Measurements from ENCODE around the gene SLC39A11. TPM values are rescaled to one million over a fixed set of nuclear protein-coding genes. Genes with fewer than 3 reads are reported as not detected.
"Not testable (repeated sequence)": the region's sequence is repeated elsewhere in the genome, so short reads cannot be mapped to it uniquely, and the experiment has no call there.

SLC39A11 gene
- total RNA-seq, 1 experiment from 2014 or later = 15.2 TPM

- H3K9me3 ChIP-seq (ENCODE audit: control insufficient read depth, low read depth, low read length) = peaks cover 13% of the 10 kb centered on the region
- Mint-ChIP-seq H3K27ac (no peak overlapping the region), H3K4me3 (no peak overlapping the region), H3K36me3 (ENCODE audit: insufficient read depth in 1 of 3, low read depth in 3 of 3) (peaks cover 20 to 24% (median 20%) of the 10 kb centered on the region in 3 experiments), H3K4me1 (no peaks in the 10 kb centered on the region), H3K9me3 (peaks cover 30 to 31% of the 10 kb centered on the region in 2 experiments), H3K27me3 (ENCODE audit: low read depth) (peaks cover 2% of the 10 kb centered on the region)
- no peak overlapping the region for H4K5ac ChIP-seq (ENCODE audit: insufficient read length, low read depth, low read length)
- no peak for DNase-seq
- no peaks in the 10 kb centered on the region for H3K79me1 ChIP-seq (ENCODE audit: insufficient read depth, low read depth, low read length, poor library complexity, severe bottlenecking)
- no peak overlapping the region for H2BK12ac ChIP-seq (ENCODE audit: insufficient read length, low read depth, low read length)
- H3K79me2 ChIP-seq (ENCODE audit: insufficient read depth, low read length) = no peaks in the 10 kb centered on the region
- H3K27me3 ChIP-seq (ENCODE audit: insufficient read depth, low read length) = no peaks in the 10 kb centered on the region
- H4K8ac ChIP-seq (replicated peaks; ENCODE audit: insufficient read length, low read depth, low read length) = no peak overlapping the region
- H2BK5ac ChIP-seq (ENCODE audit: insufficient read length, low read length) = no peak overlapping the region
- no peak overlapping the region for H2AFZ ChIP-seq (ENCODE audit: low read length)
- H2AK5ac ChIP-seq (ENCODE audit: insufficient read length, low read length) = no peak overlapping the region
- TF ChIP-seq CTCF (conservative IDR thresholded peaks at IDR 0.05) = no peak
- H3K18ac ChIP-seq (ENCODE audit: insufficient read length, low read depth, low read length) = no peak overlapping the region
- no peaks in the 10 kb centered on the region for H3K4me1 ChIP-seq (ENCODE audit: insufficient read depth, low read length)
- no peak overlapping the region for H2BK15ac ChIP-seq (ENCODE audit: low read depth, low read length)
- H3K14ac ChIP-seq (ENCODE audit: insufficient read depth, low read length) = no peak overlapping the region
- H3K4me2 ChIP-seq (ENCODE audit: insufficient read depth, insufficient read length, low read length) = no peak overlapping the region
- H3K4ac ChIP-seq (ENCODE audit: low read depth, low read length) = no peak overlapping the region
- no peak overlapping the region for H3K27ac ChIP-seq (ENCODE audit: insufficient read length, low read depth, low read length)
- no peak overlapping the region for H3K23ac ChIP-seq (ENCODE audit: insufficient read length, low read depth, low read length)
- no peak overlapping the region for H3K56ac ChIP-seq (ENCODE audit: insufficient read length, low read depth, low read length)
- H2BK120ac ChIP-seq (ENCODE audit: low read depth, low read length, poor library complexity, severe bottlenecking) = no peak overlapping the region
- no peak overlapping the region for H2BK20ac ChIP-seq (ENCODE audit: low read depth, low read length, poor library complexity, severe bottlenecking)
- H4K91ac ChIP-seq (ENCODE audit: insufficient read length, low read depth, low read length) = no peak overlapping the region
- no peak overlapping the region for H3T11ph ChIP-seq (ENCODE audit: low read length)
- H3K9ac ChIP-seq (ENCODE audit: extremely low read depth, insufficient read length, low read length) = no peak overlapping the region
- no peaks in the 10 kb centered on the region for H3K23me2 ChIP-seq (ENCODE audit: insufficient read length, low read depth, low read length, poor library complexity, severe bottlenecking)
- WGBS (ENCODE audit: extremely low coverage, insufficient read length, low lambda C conversion rate) = no CpG with 5 or more reads among the region's 1 CpG
- no peaks in the 10 kb centered on the region for H4K20me1 ChIP-seq (ENCODE audit: control insufficient read depth, insufficient read depth, insufficient read length)
Observed at GRCh38 chr17:72825218-72825617, 267.3 kb downstream of the SLC39A11 start.

- H3K4me1 Mint-ChIP-seq = not testable (repeated sequence)
Observed at GRCh38 chr17:72824267-72824666, 268.2 kb downstream of the SLC39A11 start.

More at GRCh38 chr17:72824267-72824666, 268.2 kb downstream of the SLC39A11 start:
- H3K56ac ChIP-seq (ENCODE audit: insufficient read length, low read depth, low read length); H2BK20ac ChIP-seq (ENCODE audit: low read depth, low read length, poor library complexity, severe bottlenecking); H3K79me2 ChIP-seq (ENCODE audit: insufficient read depth, low read length); H3K27ac ChIP-seq (ENCODE audit: insufficient read length, low read depth, low read length); H4K20me1 ChIP-seq (ENCODE audit: control insufficient read depth, insufficient read depth, insufficient read length); H3K4ac ChIP-seq (ENCODE audit: low read depth, low read length); H4K91ac ChIP-seq (ENCODE audit: insufficient read length, low read depth, low read length); H2AK5ac ChIP-seq (ENCODE audit: insufficient read length, low read length); H2BK15ac ChIP-seq (ENCODE audit: low read depth, low read length); H2AFZ ChIP-seq (ENCODE audit: low read length); H3K4me2 ChIP-seq (ENCODE audit: insufficient read depth, insufficient read length, low read length); H3K14ac ChIP-seq (ENCODE audit: insufficient read depth, low read length); H3K18ac ChIP-seq (ENCODE audit: insufficient read length, low read depth, low read length); DNase-seq; H4K8ac ChIP-seq (replicated peaks; ENCODE audit: insufficient read length, low read depth, low read length); H4K5ac ChIP-seq (ENCODE audit: insufficient read length, low read depth, low read length); H2BK12ac ChIP-seq (ENCODE audit: insufficient read length, low read depth, low read length); H3K79me1 ChIP-seq (ENCODE audit: insufficient read depth, low read depth, low read length, poor library complexity, severe bottlenecking); H3K4me3 Mint-ChIP-seq; H3K4me1 ChIP-seq (ENCODE audit: insufficient read depth, low read length); H3K23ac ChIP-seq (ENCODE audit: insufficient read length, low read depth, low read length); H3K27me3 ChIP-seq (ENCODE audit: insufficient read depth, low read length); H2BK5ac ChIP-seq (ENCODE audit: insufficient read length, low read length); H3K9ac ChIP-seq (ENCODE audit: extremely low read depth, insufficient read length, low read length); H3K27me3 Mint-ChIP-seq (ENCODE audit: low read depth); H3K27ac Mint-ChIP-seq; H3T11ph ChIP-seq (ENCODE audit: low read length); H2BK120ac ChIP-seq (ENCODE audit: low read depth, low read length, poor library complexity, severe bottlenecking); H3K23me2 ChIP-seq (ENCODE audit: insufficient read length, low read depth, low read length, poor library complexity, severe bottlenecking): not testable (repeated sequence)
- H3K9me3 ChIP-seq (ENCODE audit: control insufficient read depth, low read depth, low read length) = peaks cover 13% of the 10 kb centered on the region
- Mint-ChIP-seq H3K36me3 (ENCODE audit: insufficient read depth in 1 of 3, low read depth in 3 of 3) (peaks cover 20 to 24% (median 20%) of the 10 kb centered on the region in 3 experiments), H3K9me3 (peaks cover 30 to 31% of the 10 kb centered on the region in 2 experiments)
- WGBS (ENCODE audit: extremely low coverage, insufficient read length, low lambda C conversion rate) = no CpG with 5 or more reads among the region's 4 CpGs
